ENCODE measurements around the gene HDAC4. TPM values are rescaled to one million over a fixed set of nuclear protein-coding genes. Genes with fewer than 3 reads are reported as not detected.

HDAC4 gene
- total and polyA plus RNA-seq, 10 of the 15 experiments (the other 5 are each of a cell fraction or from before 2014, with no cell fraction given): 0.22 to 15.7 (median 4.8) TPM

GRCh38 chr2:239266779-239267287, 134.0 kb downstream of the HDAC4 start:
- DNase-seq (ENCODE audit: low read depth, low spot score) (no peak), ATAC-seq (peak; percentile 32), FAIRE-seq (no peak)
- no peak overlapping the region; the same call in 1 of the 2 replicates for H3K4me3 ChIP-seq
- TF ChIP-seq TCF12 (IDR thresholded peaks at IDR 0.05; ENCODE audit: low read depth, low read length) (peak; percentile 53; the same call in 1 of the 2 replicates), HDGF (IDR thresholded peaks at IDR 0.05) (0 out of 2 replicates have a peak, but pooled peaks have one; percentile 10), YY1 (IDR thresholded peaks at IDR 0.05; ENCODE audit: low read depth, low read length) (no peak), ASH2L (IDR thresholded peaks at IDR 0.05; ENCODE audit: borderline replicate concordance, low read depth) (no peak), SUZ12 (IDR thresholded peaks at IDR 0.05; ENCODE audit: unreplicated experiment) (no peak), ZBTB40 (IDR thresholded peaks at IDR 0.05; ENCODE audit: borderline replicate concordance) (no peak), ZBTB4 (CRISPR knock-in tag; IDR thresholded peaks at IDR 0.05) (no peak), MEF2B (IDR thresholded peaks at IDR 0.05; ENCODE audit: partially characterized antibody, poor library complexity, severe bottlenecking) (peak; percentile 47), MEF2A (IDR thresholded peaks at IDR 0.05; ENCODE audit: insufficient read depth, low read depth, low read length) (no peak), ZSCAN29 (IDR thresholded peaks at IDR 0.05) (no peak), SUPT20H (IDR thresholded peaks at IDR 0.05; ENCODE audit: borderline replicate concordance, control insufficient read depth, low read depth, low read length) (no peak), IRF5 (IDR thresholded peaks at IDR 0.05; ENCODE audit: borderline replicate concordance) (no peak), NR2F1 (conservative IDR thresholded peaks at IDR 0.05) (0 out of 2 replicates have a peak, but pooled peaks have one; percentile 14), PAX5 (IDR thresholded peaks at IDR 0.05; ENCODE audit: borderline replicate concordance, low read depth, low read length) (no peak)
- no peaks in the 10 kb centered on the region for H3K36me3 ChIP-seq (ENCODE audit: control insufficient read depth in 2 of 2, insufficient read depth in 2 of 2, low read length in 1 of 2)
- no peak overlapping the region for H3K27ac ChIP-seq (ENCODE audit: control insufficient read depth, insufficient read depth)
- WGBS (ENCODE audit: insufficient coverage, insufficient replicate concordance, low lambda C conversion rate, missing lambda C conversion rate): 26% methylated on average over 10 of the region's 10 CpGs
- H4K20me1 ChIP-seq (ENCODE audit: control insufficient read depth, insufficient read depth): peaks cover 10% of the 10 kb centered on the region
- peaks cover 44% of the 10 kb centered on the region for H3K4me1 ChIP-seq (ENCODE audit: control insufficient read depth, insufficient read depth, low read length)
- H3K79me2 ChIP-seq (ENCODE audit: control insufficient read depth, insufficient read depth, low read length): no peaks in the 10 kb centered on the region
- 0 out of 2 replicates have a peak overlapping the region, but pooled peaks have one; percentile 22 for H3K9ac ChIP-seq (ENCODE audit: control insufficient read depth, insufficient read depth, low read length)
- no peaks in the 10 kb centered on the region for H3K27me3 ChIP-seq (replicated peaks in 1 of 2; ENCODE audit: control insufficient read depth in 2 of 2, insufficient read depth in 2 of 2, low read length in 1 of 2)
- POLR2A ChIA-PET: interaction anchor here (1.0 kb wide), 1 partner anchor 14 kb away, joined by 3 read pairs; no protein-coding TSS in a partner anchor
- intact Hi-C loops (cut with micrococcal nuclease; ENCODE audit: unreplicated experiment) (loop anchor here (5.0 kb wide), 2 partner anchors 115 to 135 kb away; partner anchors contain the start of gene HDAC4), in situ Hi-C loops (cut with MboI) (no loop called here)
- SMC1A ChIA-PET (ENCODE audit: uncharacterized antibody, unreplicated experiment): interaction anchor here (0.7 to 2.6 kb wide), 11 partner anchors 12 to 131 kb away, joined by 3 to 16 read pairs (median 5); no protein-coding TSS in a partner anchor
- TSS peak; percentile 82 for BruUV-seq (replicated peaks)
- RAD21 ChIA-PET (ENCODE audit: unreplicated experiment): interaction anchor here (0.7 to 2.5 kb wide), 12 partner anchors 7 to 723 kb away, joined by 3 to 9 read pairs (median 4); no protein-coding TSS in a partner anchor
- H2AFZ ChIP-seq (ENCODE audit: control insufficient read depth, low read depth, low read length): peak overlapping the region; percentile 19
- CTCF ChIA-PET: interaction anchor here (0.9 to 2.7 kb wide), 11 partner anchors 9 to 684 kb away, joined by 3 to 10 read pairs (median 5); no protein-coding TSS in a partner anchor
- H3K9me3 ChIP-seq (replicated peaks; ENCODE audit: control insufficient read depth, insufficient read depth, low read length): no peaks in the 10 kb centered on the region; the same call in 2 of the 3 replicates
- peak overlapping the region; percentile 91 for H3K4me2 ChIP-seq (ENCODE audit: control insufficient read depth, insufficient read depth)

All from GM12878 (cell line).